SHP77 treated with DMSO at 0.1 percent for 48 hours (cell line): ENCODE measurements around the gene GHITM.
"Not testable (repeated sequence)": the region's sequence is repeated elsewhere in the genome, so short reads cannot be mapped to it uniquely, and the experiment has no call there.

Experiments used
- DNase-seq: peaks from one replicate; lab custom pipeline; 2025; lab: John Stamatoyannopoulos, UW

GHITM gene

GRCh38 chr10:84176836-84177474, 37.6 kb downstream of the GHITM start:
- no peak for DNase-seq

- DNase-seq: no peak
Observed at GRCh38 chr10:84177541-84178141, 38.3 kb downstream of the GHITM start.

GRCh38 chr10:84178160-84178609, 38.9 kb downstream of the GHITM start:
- no peak for DNase-seq

- no peak for DNase-seq
Observed at GRCh38 chr10:84179059-84179710, 39.9 kb downstream of the GHITM start.

- DNase-seq: not testable (repeated sequence)
Observed at GRCh38 chr10:84180386-84180785, 41.1 kb downstream of the GHITM start.

GRCh38 chr10:84181631-84182030, 42.3 kb downstream of the GHITM start:
- no peak for DNase-seq

- no peak for DNase-seq
Observed at GRCh38 chr10:84184517-84184916, 45.2 kb downstream of the GHITM start.

- no peak for DNase-seq
Observed at GRCh38 chr10:84185526-84186175, 46.3 kb downstream of the GHITM start.

- no peak for DNase-seq
Observed at GRCh38 chr10:84188815-84189214, 49.5 kb downstream of the GHITM start.

GRCh38 chr10:84190621-84191020, 51.3 kb downstream of the GHITM start:
- no peak for DNase-seq

GRCh38 chr10:84191106-84191505, 51.8 kb downstream of the GHITM start:
- DNase-seq: no peak

- no peak for DNase-seq
Observed at GRCh38 chr10:84193327-84193726, 54.0 kb downstream of the GHITM start.

GRCh38 chr10:84193846-84194423, 54.6 kb downstream of the GHITM start:
- DNase-seq: no peak

GRCh38 chr10:84194424-84195043, 55.2 kb downstream of the GHITM start, which contains the start of gene CDHR1:
CDHR1 (plus strand) TSS chr10:84194537; CDS start chr10:84194761, 224 bp downstream.
- DNase-seq: no peak

- DNase-seq: no peak
Observed at GRCh38 chr10:84195044-84195830, 55.9 kb downstream of the GHITM start.

- DNase-seq: no peak
Observed at GRCh38 chr10:84196083-84196482, 56.8 kb downstream of the GHITM start.

- no peak for DNase-seq
Observed at GRCh38 chr10:84196941-84197340, 57.6 kb downstream of the GHITM start.

GRCh38 chr10:84197643-84198042, 58.3 kb downstream of the GHITM start:
- DNase-seq: no peak

- no peak for DNase-seq
Observed at GRCh38 chr10:84198206-84198915, 59.1 kb downstream of the GHITM start.

- DNase-seq: no peak
Observed at GRCh38 chr10:84200537-84201243, 61.4 kb downstream of the GHITM start.
